HepG2 (cell line): ENCODE data around the gene PHF23. TPM values are rescaled to one million over a fixed set of nuclear protein-coding genes. Genes with fewer than 3 reads are reported as not detected.
A peak's percentile ranks its signal among the peaks of the same experiment; 100 is the strongest.

Experiments
- BHLHE40 ChIP-seq: IDR thresholded peaks from 2 replicates; pipeline ENCODE4 v1.6.1; 2011; ENCODE audit warnings: low read length, improper control_type of control experiment
- GATAD2A ChIP-seq: IDR thresholded peaks from 2 replicates; pipeline ENCODE4 v1.6.1; 2016
- KAT7 ChIP-seq: IDR thresholded peaks from 2 replicates; pipeline ENCODE4 v1.6.1; 2018; ENCODE audit warnings: borderline replicate concordance, missing compliant biosample characterization
- MXI1 ChIP-seq: IDR thresholded peaks from 3 replicates; pipeline ENCODE4 v1.6.1; 2012; ENCODE audit warnings: low read depth, low read length, inconsistent platforms, borderline replicate concordance
- NFE2 ChIP-seq: sonication (generic); formaldehyde crosslinking; IDR thresholded peaks from 2 replicates; pipeline ENCODE4 v1.4.0; 2020; ENCODE audit warnings: missing genetic modification reagents
- PAF1 ChIP-seq: IDR thresholded peaks from 2 replicates; pipeline ENCODE4 v1.6.1; 2016; ENCODE audit warnings: missing genetic modification reagents, missing compliant biosample characterization
- SP140L ChIP-seq: sonication (generic); formaldehyde crosslinking; IDR thresholded peaks from 2 replicates; pipeline ENCODE4 v1.4.0; 2020; ENCODE audit warnings: missing genetic modification reagents, borderline replicate concordance
- STAG1 ChIP-seq: sonication (generic); formaldehyde crosslinking; IDR thresholded peaks from 2 replicates; pipeline ENCODE4 v1.4.0; 2020; ENCODE audit warnings: missing genetic modification reagents
- TAF15 ChIP-seq: fragments of 200-400 bp; formaldehyde crosslinking; IDR thresholded peaks from one replicate; pipeline ENCODE4 v1.6.1; 2018; ENCODE audit warnings: mild to moderate bottlenecking, low read depth, low read length; ENCODE audit not compliant: poor library complexity, severe bottlenecking
- TGIF2 ChIP-seq: IDR thresholded peaks from 2 replicates; pipeline ENCODE4 v1.6.1; 2016; ENCODE audit warnings: control low read depth, missing compliant biosample characterization
- ZBTB7A ChIP-seq: sonication (generic); formaldehyde crosslinking; IDR thresholded peaks from 2 replicates; pipeline ENCODE4 v1.8.0; 2022; ENCODE audit warnings: mild to moderate bottlenecking, missing genetic modification reagents
- ZFP36 ChIP-seq: fragments of 150-350 bp; IDR thresholded peaks from 2 replicates; pipeline ENCODE4 v1.6.1; 2018; ENCODE audit warnings: borderline replicate concordance, low read length, low read depth; ENCODE audit not compliant: partially characterized antibody
- ZFY ChIP-seq: sonication (generic); formaldehyde crosslinking; IDR thresholded peaks from 2 replicates; pipeline ENCODE4 v1.4.0; 2020; ENCODE audit warnings: missing genetic modification reagents
- ZNF12 ChIP-seq: sonication (generic); formaldehyde crosslinking; IDR thresholded peaks from 2 replicates; pipeline ENCODE4 v1.5.0; 2020; ENCODE audit warnings: missing genetic modification reagents
- ZNF20 ChIP-seq: sonication (generic); formaldehyde crosslinking; IDR thresholded peaks from 2 replicates; pipeline ENCODE4 v1.4.0; 2020; ENCODE audit warnings: mild to moderate bottlenecking, moderate library complexity, missing genetic modification reagents
- ZNF337 ChIP-seq: sonication (generic); formaldehyde crosslinking; IDR thresholded peaks from 2 replicates; pipeline ENCODE4 v1.5.1; 2020; ENCODE audit warnings: missing genetic modification reagents, low read depth, mild to moderate bottlenecking, borderline replicate concordance
- ZNF354B ChIP-seq: sonication (generic); formaldehyde crosslinking; IDR thresholded peaks from 2 replicates; pipeline ENCODE4 v1.8.0; 2022; ENCODE audit warnings: mild to moderate bottlenecking, missing genetic modification reagents
- ZNF83 ChIP-seq: sonication (generic); formaldehyde crosslinking; IDR thresholded peaks from 2 replicates; pipeline ENCODE4 v1.4.0; 2020; ENCODE audit warnings: missing genetic modification reagents, mild to moderate bottlenecking, borderline replicate concordance
- polyA plus RNA-seq, 8 experiments: library from polyadenylated mRNA; depleted of rRNA in 3 of 8; stranded (reverse) in 7 of 8; unstranded in 1 of 8; fragments of >200 nt; fragmentation: Illumina TruSeq in 4 of 8; extraction: Trizol in 4 of 8; gene quantifications; 2 replicates each; pipeline versions ENCODE4 v1.2.1 to v1.2.3, GENCODE V29; 2011 to 2016; ENCODE audit warnings: low read depth in 4 of 8, missing spikeins in 1 of 8, mixed read lengths in 1 of 8; ENCODE audit not compliant: insufficient read depth in 1 of 8
- total RNA-seq, 5 experiments: library from RNA; depleted of rRNA; stranded (reverse); fragments of >200 nt; fragmentation: Illumina TruSeq; extraction: Trizol; gene quantifications; 2 replicates each; pipeline ENCODE4 v1.2.3, GENCODE V29; 2016; ENCODE audit warnings: low read depth in 1 of 5
- TF ChIP-seq, protein P1 (sequence below), 2 experiments: sonication (generic) in 1 of 2; formaldehyde crosslinking in 1 of 2; IDR thresholded peaks; 2 replicates each; pipeline versions ENCODE4 v1.4.0 to v1.6.1; 2016 to 2020; ENCODE audit warnings: borderline replicate concordance in 1 of 2, low read depth in 1 of 2, mild to moderate bottlenecking in 1 of 2, missing genetic modification reagents in 1 of 2
- TF ChIP-seq, protein P2 (sequence below): sonication (generic); formaldehyde crosslinking; IDR thresholded peaks from 2 replicates; pipeline ENCODE4 v1.5.1; 2020; ENCODE audit warnings: mild to moderate bottlenecking, missing genetic modification reagents, moderate library complexity
- TF ChIP-seq, protein P3 (sequence below): sonication (generic); formaldehyde crosslinking; IDR thresholded peaks from 2 replicates; pipeline ENCODE4 v1.5.0; 2020; ENCODE audit warnings: missing genetic modification reagents
- TF ChIP-seq, protein P4 (sequence below): sonication (generic); formaldehyde crosslinking; IDR thresholded peaks from 2 replicates; pipeline ENCODE4 v1.8.0; 2022; ENCODE audit warnings: mild to moderate bottlenecking, missing genetic modification reagents

PHF23 gene
- total and polyA plus RNA-seq, 2 of the 13 experiments (the other 11 are each of a cell fraction or from before 2014, with no cell fraction given), result 27.6 to 33.2 TPM

DNA sequence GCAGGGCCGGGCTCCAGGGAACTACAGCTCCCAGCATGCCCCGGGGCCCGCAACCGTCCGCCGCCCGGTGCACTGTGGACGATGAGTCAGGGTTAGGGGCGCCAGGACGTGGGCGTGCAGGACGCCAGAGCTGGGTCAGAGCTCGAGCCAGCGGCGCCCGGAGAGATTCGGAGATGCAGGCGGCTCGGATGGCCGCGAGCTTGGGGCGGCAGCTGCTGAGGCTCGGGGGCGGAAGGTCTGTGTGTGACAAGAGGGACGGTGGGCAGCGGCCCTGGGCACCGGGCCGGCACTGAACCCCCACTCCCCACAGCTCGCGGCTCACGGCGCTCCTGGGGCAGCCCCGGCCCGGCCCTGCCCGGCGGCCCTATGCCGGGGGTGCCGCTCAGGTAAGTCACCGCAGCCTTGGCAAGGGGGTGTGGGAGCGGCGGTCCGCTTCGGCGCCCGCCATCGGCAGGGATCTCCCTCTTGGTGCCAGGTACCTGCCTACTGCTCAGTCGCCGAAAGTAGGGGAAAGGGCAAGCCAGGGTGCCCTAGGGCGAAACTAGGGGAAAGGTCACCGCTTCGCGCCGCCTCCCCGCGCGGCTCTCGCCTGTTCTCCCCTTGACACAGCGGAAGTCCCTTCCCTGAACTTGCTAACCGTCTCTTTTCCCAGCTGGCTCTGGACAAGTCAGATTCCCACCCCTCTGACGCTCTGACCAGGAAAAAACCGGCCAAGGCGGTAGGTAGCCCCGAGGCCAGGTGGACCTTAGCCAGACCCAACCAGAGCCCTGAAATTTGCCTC is 19.3 kb downstream of the PHF23 start, which contains the start of the genes ACADVL and DLG4 (continued):
- TF ChIP-seq MXI1 (peak; percentile 89; the same call in 2 of the 3 replicates), ZFP36 (no peak), PAF1 (CRISPR knock-in tag) (no peak), ZNF83 (CRISPR knock-in tag) (peak; percentile 24; the same call in 1 of the 2 replicates), SP140L (CRISPR knock-in tag) (no peak), TGIF2 (CRISPR knock-in tag) (no peak), STAG1 (CRISPR knock-in tag) (0 out of 2 replicates have a peak, but pooled peaks have one; percentile 1), KAT7 (CRISPR knock-in tag) (peak; percentile 43; the same call in 1 of the 2 replicates), ZNF354B (CRISPR knock-in tag) (no peak), ZBTB7A (peak; percentile 67; the same call in 1 of the 2 replicates), ZNF20 (CRISPR knock-in tag) (no peak), ZNF12 (CRISPR knock-in tag) (no peak), ZFY (CRISPR knock-in tag) (peak; percentile 77), BHLHE40 (no peak), ZNF337 (CRISPR knock-in tag) (peak; percentile 92; the same call in 1 of the 2 replicates), GATAD2A (CRISPR knock-in tag) (no peak), NFE2 (CRISPR knock-in tag) (no peak), TAF15 (no peak)
- TF ChIP-seq, protein P1, sequence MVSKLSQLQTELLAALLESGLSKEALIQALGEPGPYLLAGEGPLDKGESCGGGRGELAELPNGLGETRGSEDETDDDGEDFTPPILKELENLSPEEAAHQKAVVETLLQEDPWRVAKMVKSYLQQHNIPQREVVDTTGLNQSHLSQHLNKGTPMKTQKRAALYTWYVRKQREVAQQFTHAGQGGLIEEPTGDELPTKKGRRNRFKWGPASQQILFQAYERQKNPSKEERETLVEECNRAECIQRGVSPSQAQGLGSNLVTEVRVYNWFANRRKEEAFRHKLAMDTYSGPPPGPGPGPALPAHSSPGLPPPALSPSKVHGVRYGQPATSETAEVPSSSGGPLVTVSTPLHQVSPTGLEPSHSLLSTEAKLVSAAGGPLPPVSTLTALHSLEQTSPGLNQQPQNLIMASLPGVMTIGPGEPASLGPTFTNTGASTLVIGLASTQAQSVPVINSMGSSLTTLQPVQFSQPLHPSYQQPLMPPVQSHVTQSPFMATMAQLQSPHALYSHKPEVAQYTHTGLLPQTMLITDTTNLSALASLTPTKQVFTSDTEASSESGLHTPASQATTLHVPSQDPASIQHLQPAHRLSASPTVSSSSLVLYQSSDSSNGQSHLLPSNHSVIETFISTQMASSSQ (IDR thresholded peaks at IDR 0.05; ENCODE audit: low read depth), result no peak; the same call in 1 of the 2 replicates
- TF ChIP-seq, protein P1 (CRISPR knock-in tag; IDR thresholded peaks at IDR 0.05; ENCODE audit: borderline replicate concordance), result no peak
- TF ChIP-seq, protein P2, sequence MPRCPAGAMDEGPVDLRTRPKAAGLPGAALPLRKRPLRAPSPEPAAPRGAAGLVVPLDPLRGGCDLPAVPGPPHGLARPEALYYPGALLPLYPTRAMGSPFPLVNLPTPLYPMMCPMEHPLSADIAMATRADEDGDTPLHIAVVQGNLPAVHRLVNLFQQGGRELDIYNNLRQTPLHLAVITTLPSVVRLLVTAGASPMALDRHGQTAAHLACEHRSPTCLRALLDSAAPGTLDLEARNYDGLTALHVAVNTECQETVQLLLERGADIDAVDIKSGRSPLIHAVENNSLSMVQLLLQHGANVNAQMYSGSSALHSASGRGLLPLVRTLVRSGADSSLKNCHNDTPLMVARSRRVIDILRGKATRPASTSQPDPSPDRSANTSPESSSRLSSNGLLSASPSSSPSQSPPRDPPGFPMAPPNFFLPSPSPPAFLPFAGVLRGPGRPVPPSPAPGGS (CRISPR knock-in tag), result peak; percentile 86; the same call in 1 of the 2 replicates
- TF ChIP-seq, protein P3, sequence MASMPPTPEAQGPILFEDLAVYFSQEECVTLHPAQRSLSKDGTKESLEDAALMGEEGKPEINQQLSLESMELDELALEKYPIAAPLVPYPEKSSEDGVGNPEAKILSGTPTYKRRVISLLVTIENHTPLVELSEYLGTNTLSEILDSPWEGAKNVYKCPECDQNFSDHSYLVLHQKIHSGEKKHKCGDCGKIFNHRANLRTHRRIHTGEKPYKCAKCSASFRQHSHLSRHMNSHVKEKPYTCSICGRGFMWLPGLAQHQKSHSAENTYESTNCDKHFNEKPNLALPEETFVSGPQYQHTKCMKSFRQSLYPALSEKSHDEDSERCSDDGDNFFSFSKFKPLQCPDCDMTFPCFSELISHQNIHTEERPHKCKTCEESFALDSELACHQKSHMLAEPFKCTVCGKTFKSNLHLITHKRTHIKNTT, result no peak
- TF ChIP-seq, protein P4, sequence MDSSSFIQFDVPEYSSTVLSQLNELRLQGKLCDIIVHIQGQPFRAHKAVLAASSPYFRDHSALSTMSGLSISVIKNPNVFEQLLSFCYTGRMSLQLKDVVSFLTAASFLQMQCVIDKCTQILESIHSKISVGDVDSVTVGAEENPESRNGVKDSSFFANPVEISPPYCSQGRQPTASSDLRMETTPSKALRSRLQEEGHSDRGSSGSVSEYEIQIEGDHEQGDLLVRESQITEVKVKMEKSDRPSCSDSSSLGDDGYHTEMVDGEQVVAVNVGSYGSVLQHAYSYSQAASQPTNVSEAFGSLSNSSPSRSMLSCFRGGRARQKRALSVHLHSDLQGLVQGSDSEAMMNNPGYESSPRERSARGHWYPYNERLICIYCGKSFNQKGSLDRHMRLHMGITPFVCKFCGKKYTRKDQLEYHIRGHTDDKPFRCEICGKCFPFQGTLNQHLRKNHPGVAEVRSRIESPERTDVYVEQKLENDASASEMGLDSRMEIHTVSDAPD, result no peak
